Activated CD4-positive, alpha-beta memory T cell treated with anti-CD3 and anti-CD28 coated beads for 36 hours (primary cell): ENCODE results near the gene NYAP1. TPM values are rescaled to one million over a fixed set of nuclear protein-coding genes. Genes with fewer than 3 reads are reported as not detected.
"Not testable (repeated sequence)": the region's sequence is repeated elsewhere in the genome, so short reads cannot be mapped to it uniquely, and the experiment has no call there.

Experiments used
- CTCF ChIA-PET: fragments of 350-600 bp; sonication (Branson Sonifier 250); formaldehyde crosslinking; loops from one replicate; lab custom pipeline; 2021; ENCODE audit warnings: antibody characterized with exemption, inconsistent platforms; lab: Charles Lee
- POLR2A ChIA-PET: fragments of 350-600 bp; sonication (Branson Sonifier 250); formaldehyde crosslinking; loops from one replicate; lab custom pipeline; 2021; ENCODE audit warnings: antibody characterized with exemption; lab: Charles Lee
- DNase-seq: peaks from one replicate; pipeline ENCODE4 v3.0.0-alpha.2; 2020
- H3K27ac Mint-ChIP-seq: one replicate; pipeline ENCODE4 v1.8.0; 2021; ENCODE audit warnings: mixed read lengths
- H3K27me3 Mint-ChIP-seq: one replicate; pipeline ENCODE4 v1.8.0; 2021; ENCODE audit warnings: mixed read lengths
- H3K36me3 Mint-ChIP-seq: one replicate; pipeline ENCODE4 v1.8.0; 2021; ENCODE audit warnings: mixed read lengths
- H3K4me1 Mint-ChIP-seq: one replicate; pipeline ENCODE4 v1.8.0; 2021; ENCODE audit warnings: low read depth, mixed read lengths
- H3K4me3 Mint-ChIP-seq: one replicate; pipeline ENCODE4 v1.8.0; 2021; ENCODE audit warnings: mild to moderate bottlenecking, mixed read lengths
- H3K9me3 Mint-ChIP-seq: one replicate; pipeline ENCODE4 v1.8.0; 2021; ENCODE audit warnings: mixed read lengths
- intact Hi-C: fragments of 100-400 bp; cut with micrococcal nuclease; formaldehyde crosslinking; loops from one replicate; pipeline ENCODE4 v1.15.1; 2023
- total RNA-seq, 2 experiments: library from RNA; stranded (reverse); gene quantifications; one replicate each; pipeline ENCODE4 v1.2.3, GENCODE V29; 2021

NYAP1 gene
- total RNA-seq, 2 experiments from 2014 or later, result 0.17 to 0.24 TPM

DNA sequence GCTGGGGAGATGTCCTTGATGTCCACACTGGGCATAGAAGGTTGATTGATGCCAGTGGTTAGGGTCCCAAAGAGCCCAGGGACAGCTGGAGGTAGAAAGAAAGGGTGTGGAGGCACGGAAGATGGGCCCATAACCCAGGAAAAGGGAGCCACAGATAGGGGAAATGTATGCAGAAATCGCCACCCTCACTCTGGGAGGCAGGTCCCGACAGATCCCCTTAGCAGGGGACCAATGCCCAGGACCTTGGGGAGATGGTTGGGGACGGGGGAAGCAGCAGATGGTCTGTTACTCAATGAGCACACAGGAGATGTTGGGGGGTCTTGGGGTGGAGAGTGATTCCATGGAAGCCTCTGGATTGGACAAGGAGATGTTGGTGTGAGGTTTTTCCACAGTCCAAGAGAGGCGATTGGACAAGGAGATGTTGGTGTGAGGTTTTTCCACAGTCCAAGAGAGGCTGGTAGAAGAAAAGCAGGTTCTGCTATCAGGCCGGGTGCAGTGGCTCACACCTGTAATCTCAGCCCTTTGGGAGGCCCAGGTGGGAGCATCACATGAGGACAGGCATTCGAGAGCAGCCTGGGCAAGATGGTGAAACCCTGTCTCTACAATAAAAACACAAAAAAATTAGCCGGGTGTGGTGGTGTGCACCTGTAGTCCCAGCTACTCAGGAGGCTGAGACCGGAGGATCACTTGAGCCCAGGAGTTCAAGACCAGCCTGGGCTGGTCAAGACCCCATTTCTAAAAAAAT, 40.5 kb upstream of the NYAP1 start:
- no peaks in the 10 kb centered on the region for H3K36me3 Mint-ChIP-seq
- peaks cover 12% of the 10 kb centered on the region for H3K4me1 Mint-ChIP-seq
- DNase-seq, result no peak
- CTCF ChIA-PET, result interaction anchor here (0.6 to 1.7 kb wide), 2 partner anchors 35 to 310 kb away, joined by 4 to 5 read pairs; no protein-coding TSS in a partner anchor
- POLR2A ChIA-PET, result interaction anchor here (0.6 to 2.4 kb wide), 3 partner anchors 9 to 16 kb away, joined by 4 to 15 read pairs (median 5); partner anchors contain the start of genes MEPCE and ZCWPW1
- intact Hi-C loops, result no loop called here
- H3K9me3 Mint-ChIP-seq, result no peaks in the 10 kb centered on the region
- no peaks in the 10 kb centered on the region for H3K27me3 Mint-ChIP-seq
- H3K4me3 Mint-ChIP-seq, result no peak overlapping the region
- H3K27ac Mint-ChIP-seq, result peak overlapping the region; percentile 16

DNA sequence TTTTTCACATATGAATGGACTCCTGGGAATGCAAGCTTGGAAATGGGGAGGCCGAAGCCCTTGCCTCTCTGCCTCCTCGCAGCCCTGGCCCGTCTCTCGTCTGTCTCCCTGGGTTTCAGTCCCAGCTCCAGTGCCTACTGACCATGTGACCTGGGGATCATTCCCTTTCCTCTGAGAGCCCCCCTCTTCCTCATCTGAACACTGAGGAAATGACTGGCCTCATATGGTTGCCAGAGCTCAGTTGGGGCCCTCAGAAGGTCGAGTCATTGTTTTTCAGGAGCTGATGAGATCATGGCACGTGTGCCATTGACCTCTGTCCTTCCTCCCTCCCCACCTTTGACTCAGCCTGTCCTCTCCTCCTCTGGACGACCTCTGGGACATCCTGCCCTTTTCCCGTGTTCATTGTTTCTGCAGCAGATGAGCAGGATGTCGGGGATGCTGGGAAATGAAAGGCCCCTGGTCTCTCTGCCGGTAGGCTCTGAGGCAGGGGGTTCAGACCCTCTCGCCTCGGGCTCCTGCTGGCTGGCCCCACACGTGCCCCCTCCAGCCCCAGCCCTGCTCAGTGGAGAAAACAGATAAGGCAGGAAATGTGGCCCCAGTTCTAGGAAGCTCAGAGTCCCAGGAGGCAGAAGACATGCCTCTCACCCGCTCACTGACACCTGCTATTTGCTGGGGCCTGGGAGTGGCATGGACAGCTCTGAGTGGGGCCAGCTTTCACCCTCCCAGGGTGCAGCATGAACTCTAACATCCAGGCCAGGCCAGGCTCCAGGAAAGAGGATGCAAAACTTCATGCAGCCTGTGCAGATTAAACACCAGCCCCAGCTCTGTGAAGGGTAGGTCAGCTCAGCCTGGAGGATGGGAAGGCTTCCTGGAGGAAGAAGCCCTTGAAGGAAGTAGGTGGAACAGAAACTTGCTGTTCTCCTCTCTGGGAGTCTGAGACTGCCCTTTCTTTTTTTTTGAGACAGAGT, 39.1 kb upstream of the NYAP1 start:
- H3K4me3 Mint-ChIP-seq, result no peak overlapping the region
- H3K27ac Mint-ChIP-seq, result peak overlapping the region; percentile 72
- H3K4me1 Mint-ChIP-seq, result peaks cover 12% of the 10 kb centered on the region
- POLR2A ChIA-PET, result interaction anchor here (0.6 to 2.4 kb wide), 3 partner anchors 11 to 25 kb away, joined by 3 to 15 read pairs (median 5); partner anchors contain the start of genes MEPCE and ZCWPW1
- H3K27me3 Mint-ChIP-seq, result no peaks in the 10 kb centered on the region
- CTCF ChIA-PET, result interaction anchor here (0.6 to 1.7 kb wide), 7 partner anchors 10 to 748 kb away, joined by 3 to 5 read pairs (median 3); no protein-coding TSS in a partner anchor
- no peaks in the 10 kb centered on the region for H3K36me3 Mint-ChIP-seq
- no peaks in the 10 kb centered on the region for H3K9me3 Mint-ChIP-seq
- intact Hi-C loops, result no loop called here
- DNase-seq, result peak; percentile 47

DNA sequence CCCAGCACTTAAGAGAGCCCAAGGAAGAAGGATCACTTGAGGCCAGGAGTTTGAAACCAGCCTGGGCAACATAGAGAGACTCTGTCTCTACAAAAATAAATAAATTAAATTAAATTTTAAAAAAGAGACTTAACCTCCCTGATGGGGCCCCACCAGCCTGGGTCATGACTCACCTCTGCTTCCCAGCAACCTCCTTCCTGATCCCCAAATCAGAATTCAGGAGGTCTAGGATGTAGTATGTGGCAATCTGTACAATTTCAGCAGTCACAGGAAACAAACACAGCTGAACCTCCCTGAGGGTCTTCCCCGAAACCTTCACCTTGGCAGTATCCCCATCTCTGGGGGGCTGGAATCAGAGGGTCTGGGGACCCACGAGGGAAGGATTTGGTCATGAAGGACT, 37.7 kb upstream of the NYAP1 start:
- no peaks in the 10 kb centered on the region for H3K9me3 Mint-ChIP-seq
- peaks cover 15% of the 10 kb centered on the region for H3K4me1 Mint-ChIP-seq
- H3K27ac Mint-ChIP-seq, result no peak overlapping the region
- no peak for DNase-seq
- no peaks in the 10 kb centered on the region for H3K27me3 Mint-ChIP-seq
- H3K4me3 Mint-ChIP-seq, result no peak overlapping the region
- CTCF ChIA-PET, result interaction anchor here (1.4 kb wide), 1 partner anchor 10 kb away, joined by 3 read pairs; no protein-coding TSS in a partner anchor
- no peaks in the 10 kb centered on the region for H3K36me3 Mint-ChIP-seq
- intact Hi-C loops, result no loop called here
- POLR2A ChIA-PET, result interaction anchor here (1.0 kb wide), 1 partner anchor 8 kb away, joined by 3 read pairs; no protein-coding TSS in a partner anchor

DNA sequence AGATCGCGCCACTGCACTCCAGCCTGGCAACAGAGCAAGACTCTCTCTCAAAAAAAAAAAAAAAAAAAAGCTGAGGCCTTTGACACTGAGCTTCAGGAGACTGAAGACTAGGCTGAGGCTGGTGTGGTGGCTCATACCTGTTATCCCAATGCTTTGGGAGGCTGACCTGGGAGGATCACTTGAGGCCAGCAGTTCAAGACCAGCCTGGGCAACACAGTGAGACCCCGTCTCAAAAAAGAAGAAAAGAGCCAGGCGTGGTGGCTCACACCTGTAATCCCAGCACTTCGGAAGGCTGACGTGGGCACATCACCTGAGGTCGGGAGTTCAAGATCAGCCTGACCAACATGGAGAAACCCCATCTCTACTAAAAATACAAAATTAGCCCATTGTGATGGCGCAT, 36.4 kb upstream of the NYAP1 start:
- H3K9me3 Mint-ChIP-seq, POLR2A ChIA-PET, intact Hi-C loops, H3K36me3 Mint-ChIP-seq, H3K4me3 Mint-ChIP-seq, CTCF ChIA-PET, DNase-seq, H3K27ac Mint-ChIP-seq, H3K27me3 Mint-ChIP-seq: not testable (repeated sequence)
- peaks cover 15% of the 10 kb centered on the region for H3K4me1 Mint-ChIP-seq

DNA sequence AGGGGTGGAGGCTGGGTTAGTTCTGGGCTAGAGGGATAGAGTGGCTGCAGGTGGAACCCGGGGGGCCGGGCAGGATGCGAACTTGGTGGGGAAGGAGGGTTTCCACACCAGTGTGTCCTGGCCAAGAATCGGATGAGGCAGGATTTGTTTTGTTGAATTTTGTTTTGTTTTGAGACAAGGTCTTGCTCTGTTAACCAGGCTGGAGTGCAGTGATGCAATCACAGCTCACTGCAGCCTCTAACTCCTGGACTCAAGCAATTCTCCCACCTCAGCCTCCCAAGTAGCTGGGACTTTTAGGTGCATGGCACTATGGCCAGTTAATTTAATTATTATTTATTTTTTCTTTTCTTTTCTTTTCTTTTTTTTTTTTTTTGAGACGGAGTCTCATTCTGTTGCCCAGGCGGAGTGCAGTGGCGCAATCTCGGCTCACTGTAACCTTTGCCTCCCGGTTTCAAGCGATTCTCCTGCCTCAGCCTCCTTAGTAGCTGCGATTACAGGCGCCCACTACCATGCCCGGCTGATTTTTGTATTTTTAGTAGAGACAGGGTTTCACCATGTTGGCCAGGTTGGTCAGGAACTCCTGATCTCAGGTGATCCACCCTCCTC, 34.4 kb upstream of the NYAP1 start:
- CTCF ChIA-PET, result interaction anchor here (0.6 to 1.9 kb wide), 7 partner anchors 11 to 316 kb away, joined by 3 to 8 read pairs (median 4); partner anchors contain the start of genes FBXO24, LRCH4 and PPP1R35
- POLR2A ChIA-PET, result no interaction called here
- DNase-seq, result no peak
- Mint-ChIP-seq H3K36me3 (no peaks in the 10 kb centered on the region), H3K4me3 (no peak overlapping the region), H3K27ac (no peak overlapping the region), H3K4me1 (peaks cover 14% of the 10 kb centered on the region), H3K27me3 (no peaks in the 10 kb centered on the region), H3K9me3 (no peaks in the 10 kb centered on the region)
- intact Hi-C loops, result no loop called here

DNA sequence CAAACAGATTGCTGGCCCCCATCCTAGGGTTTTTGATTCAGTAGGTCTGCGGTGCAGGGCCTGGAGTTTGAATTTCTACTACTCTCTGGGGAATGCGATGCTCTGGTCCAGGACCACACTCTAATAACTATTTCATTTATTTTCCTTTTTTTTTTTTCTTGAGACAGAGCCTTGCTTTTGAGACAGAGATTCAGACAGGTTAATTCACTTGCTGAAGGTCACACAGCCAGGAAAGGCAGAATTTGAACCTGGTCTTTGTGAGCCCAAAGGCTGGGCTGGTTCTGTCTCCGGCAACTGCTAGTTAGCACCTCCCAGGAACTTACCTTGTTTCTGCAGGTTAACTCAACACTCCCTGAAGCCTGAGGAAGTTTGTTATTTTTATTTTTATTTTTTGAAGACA, 31.2 kb upstream of the NYAP1 start:
- Mint-ChIP-seq H3K9me3 (no peaks in the 10 kb centered on the region), H3K4me3 (no peak overlapping the region), H3K4me1 (peaks cover 11% of the 10 kb centered on the region), H3K36me3 (no peaks in the 10 kb centered on the region), H3K27ac (no peak overlapping the region), H3K27me3 (no peaks in the 10 kb centered on the region)
- ChIA-PET CTCF (interaction anchor here (0.7 kb wide), 1 partner anchor 239 kb away, joined by 3 read pairs; no protein-coding TSS in a partner anchor), POLR2A (no interaction called here)
- intact Hi-C loops, result no loop called here
- DNase-seq, result no peak

DNA sequence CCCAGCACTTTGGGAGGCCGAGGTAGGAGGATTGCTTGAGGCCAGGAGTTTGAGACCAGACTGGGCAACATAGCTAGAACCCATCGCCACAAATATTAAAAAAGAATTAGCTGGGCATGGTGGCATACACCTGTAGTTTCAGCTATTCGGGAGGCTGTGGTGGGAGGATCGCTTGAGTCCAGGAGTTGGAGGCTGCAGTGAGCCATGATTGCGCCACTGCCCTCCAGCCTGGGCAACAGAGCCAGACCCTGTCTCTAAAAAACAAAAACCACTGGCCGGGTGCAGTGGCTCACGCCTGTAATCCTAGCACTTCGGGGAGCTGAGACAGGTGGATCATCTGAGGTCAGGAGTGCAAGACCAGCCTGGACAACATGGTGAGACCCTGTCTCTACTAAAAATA, 29.9 kb upstream of the NYAP1 start:
- H3K27me3 Mint-ChIP-seq, H3K4me3 Mint-ChIP-seq, H3K9me3 Mint-ChIP-seq, intact Hi-C loops, H3K36me3 Mint-ChIP-seq, H3K27ac Mint-ChIP-seq, DNase-seq: not testable (repeated sequence)
- POLR2A ChIA-PET, result interaction anchor here (1.2 kb wide), 1 partner anchor 8 kb away, joined by 3 read pairs; no protein-coding TSS in a partner anchor
- CTCF ChIA-PET, result interaction anchor here (1.1 to 1.6 kb wide), 4 partner anchors 9 to 251 kb away, joined by 3 to 4 read pairs (median 4); partner anchors contain the start of gene POP7
- peaks cover 17% of the 10 kb centered on the region for H3K4me1 Mint-ChIP-seq

DNA sequence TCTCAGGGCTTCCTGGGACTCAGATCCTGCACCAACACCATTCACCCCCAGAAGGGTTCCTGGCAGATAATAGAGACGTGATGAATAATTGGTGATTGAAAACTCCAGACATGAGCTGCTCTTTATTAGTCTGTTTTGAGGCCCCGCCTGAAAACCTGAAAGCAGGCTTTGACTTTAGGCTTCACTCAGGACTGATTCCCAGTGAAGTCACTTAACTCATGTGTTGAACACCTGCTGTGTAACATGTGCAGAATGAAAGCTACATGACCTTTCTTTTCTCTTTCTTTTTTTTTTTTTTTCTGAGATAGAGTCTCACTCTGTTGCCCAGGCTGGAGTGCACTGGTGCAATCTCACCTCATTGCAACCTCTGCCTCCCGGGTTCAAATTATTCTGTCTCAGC, 28.5 kb upstream of the NYAP1 start:
- Mint-ChIP-seq H3K36me3 (peaks cover 3% of the 10 kb centered on the region), H3K27ac (no peak overlapping the region), H3K4me1 (peaks cover 19% of the 10 kb centered on the region), H3K27me3 (no peaks in the 10 kb centered on the region), H3K9me3 (no peaks in the 10 kb centered on the region), H3K4me3 (no peak overlapping the region)
- no peak for DNase-seq
- intact Hi-C loops, result no loop called here
- POLR2A ChIA-PET, result interaction anchor here (0.6 to 1.2 kb wide), 2 partner anchors 9 to 128 kb away, joined by 3 read pairs; no protein-coding TSS in a partner anchor
- CTCF ChIA-PET, result interaction anchor here (0.7 to 2.3 kb wide), 6 partner anchors 10 to 114 kb away, joined by 3 to 10 read pairs (median 4); no protein-coding TSS in a partner anchor

DNA sequence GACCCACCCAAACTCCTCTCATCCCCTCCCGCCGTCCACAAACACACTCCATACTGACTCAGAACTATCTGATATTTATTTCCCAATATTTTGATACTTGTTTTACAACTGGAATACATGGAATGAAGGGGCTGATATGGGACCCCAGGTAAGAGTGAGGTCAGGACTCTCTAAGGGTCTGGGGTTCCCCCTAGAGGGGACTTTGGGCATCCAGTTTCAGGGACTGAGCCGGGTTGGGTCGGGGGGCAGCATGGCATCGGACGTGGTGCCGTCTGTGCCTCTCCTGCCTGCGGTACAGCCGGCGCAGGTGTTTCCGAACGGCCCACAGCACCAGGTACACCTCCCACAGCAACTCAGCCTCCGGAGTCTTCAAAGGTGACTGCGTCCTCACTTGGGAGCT, 27.2 kb upstream of the NYAP1 start:
- DNase-seq, result no peak
- Mint-ChIP-seq H3K27ac (no peak overlapping the region), H3K27me3 (no peaks in the 10 kb centered on the region), H3K9me3 (no peaks in the 10 kb centered on the region), H3K36me3 (peaks cover 3% of the 10 kb centered on the region), H3K4me3 (no peak overlapping the region), H3K4me1 (peaks cover 16% of the 10 kb centered on the region)
- ChIA-PET POLR2A (no interaction called here), CTCF (interaction anchor here (0.6 to 2.3 kb wide), 2 partner anchors 13 to 71 kb away, joined by 3 to 10 read pairs; no protein-coding TSS in a partner anchor)
- intact Hi-C loops, result no loop called here

DNA sequence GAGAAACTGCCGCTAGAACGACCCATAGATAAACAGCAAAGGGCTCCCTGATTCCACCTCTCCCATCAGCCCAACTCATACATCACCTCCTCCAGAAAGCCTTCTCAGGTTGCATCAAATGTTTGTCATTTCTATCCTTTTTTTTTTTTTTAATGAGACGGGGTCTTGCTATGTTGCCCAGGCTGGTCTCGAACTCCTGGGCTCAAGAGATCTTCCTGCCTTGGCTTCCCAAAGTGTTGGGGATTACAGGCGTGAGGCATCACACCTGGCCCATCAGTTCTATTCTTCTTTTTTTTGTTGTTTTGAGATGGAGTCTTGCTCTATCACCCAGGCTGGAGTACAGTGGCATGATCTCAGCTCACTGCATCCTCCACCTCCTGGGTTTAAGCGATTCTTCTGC, 26.7 kb upstream of the NYAP1 start:
- Mint-ChIP-seq H3K4me1 (peaks cover 16% of the 10 kb centered on the region), H3K27ac (no peak overlapping the region), H3K36me3 (peaks cover 3% of the 10 kb centered on the region), H3K27me3 (no peaks in the 10 kb centered on the region), H3K4me3 (no peak overlapping the region), H3K9me3 (no peaks in the 10 kb centered on the region)
- ChIA-PET CTCF (interaction anchor here (0.6 kb wide), 1 partner anchor 71 kb away, joined by 3 read pairs; no protein-coding TSS in a partner anchor), POLR2A (no interaction called here)
- intact Hi-C loops, result no loop called here
- no peak for DNase-seq

DNA sequence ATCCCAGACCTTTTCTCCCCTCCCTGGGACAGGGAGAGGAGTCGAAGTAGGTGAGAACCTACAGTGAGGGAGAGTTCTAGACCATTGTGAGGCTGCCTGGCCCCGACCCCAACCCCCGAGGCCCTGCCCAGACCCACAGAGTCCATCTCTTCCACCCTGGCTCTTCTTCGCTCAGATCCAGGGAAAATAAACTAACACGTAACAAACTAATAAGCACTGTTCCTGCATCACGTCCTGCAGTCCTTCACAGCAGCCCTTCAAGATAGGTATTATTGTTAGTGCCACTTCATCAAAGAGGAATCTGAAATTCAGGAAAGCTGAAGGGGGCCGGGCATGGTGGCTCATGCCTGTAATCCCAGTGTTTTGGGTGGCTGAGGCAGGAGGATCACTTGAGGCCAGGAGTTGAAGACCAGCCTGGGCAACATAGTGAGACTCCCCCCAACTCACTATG, 19.5 kb upstream of the NYAP1 start, which contains the start of gene SPACDR:
Gene SPACDR (minus strand): TSS at position 51 of the 451 bp plus-strand sequence. CDS start 235 bp downstream, outside the sequence.
- Mint-ChIP-seq H3K9me3 (no peaks in the 10 kb centered on the region), H3K27ac (no peak within 1 kb of the TSS), H3K36me3 (peaks cover 10% of the 10 kb centered on the region), H3K27me3 (no peaks in the 10 kb centered on the region), H3K4me1 (peaks cover 4% of the 10 kb centered on the region), H3K4me3 (no peak within 1 kb of the TSS)
- intact Hi-C loops, result no loop called here
- POLR2A ChIA-PET, result no interaction called here
- DNase-seq, result no peak
- CTCF ChIA-PET, result interaction anchor here (1.8 to 2.0 kb wide), 2 partner anchors 13 to 95 kb away, joined by 5 read pairs; no protein-coding TSS in a partner anchor
